Neural cell (in vitro differentiated cells): ENCODE results near the gene PGP. TPM values are rescaled to one million over a fixed set of nuclear protein-coding genes. Genes with fewer than 3 reads are reported as not detected.

ENCODE experiments used
- H2AFZ ChIP-seq: fragments of 200-600, 300-800 bp; sonication (generic), shearing (Covaris generic); 2 replicates; pipeline ENCODE4 v1.6.0; 2014; ENCODE audit warnings: low read depth, mild to moderate bottlenecking, antibody characterized with exemption, low read length, moderate library complexity
- H3F3A ChIP-seq: fragments of 200-600 bp; shearing (Covaris generic); 2 replicates; pipeline ENCODE4 v1.6.1; 2016; ENCODE audit warnings: mild to moderate bottlenecking, moderate library complexity, mixed read lengths, antibody characterized with exemption, low read length; ENCODE audit not compliant: insufficient read depth, poor library complexity, severe bottlenecking
- H3K27ac ChIP-seq: fragments of 200-600, 300-800 bp; sonication (generic), shearing (Covaris generic); 2 replicates; pipeline ENCODE4 v1.5.1; 2014; ENCODE audit warnings: mild to moderate bottlenecking, low read length, moderate library complexity
- H3K27me3 ChIP-seq: fragments of 300-800, 200-600 bp; sonication (generic), shearing (Covaris generic); 2 replicates; pipeline ENCODE4 v1.6.0; 2014; ENCODE audit warnings: mild to moderate bottlenecking, low read depth, low read length, moderate library complexity; ENCODE audit not compliant: insufficient read depth
- H3K36me3 ChIP-seq: fragments of 300-800, 200-600 bp; sonication (generic), shearing (Covaris generic); 2 replicates; pipeline ENCODE4 v1.5.1; 2014; ENCODE audit warnings: mild to moderate bottlenecking, antibody characterized with exemption, low read length, moderate library complexity; ENCODE audit not compliant: insufficient read depth
- H3K4me2 ChIP-seq: fragments of 300-800, 200-600 bp; sonication (generic), shearing (Covaris generic); 2 replicates; pipeline ENCODE4 v1.6.0; 2014; ENCODE audit warnings: mild to moderate bottlenecking, low read length
- H3K4me3 ChIP-seq: fragments of 300-800, 200-600 bp; sonication (generic), shearing (Covaris generic); 2 replicates; pipeline ENCODE4 v1.5.1; 2014; ENCODE audit warnings: mild to moderate bottlenecking, low read length, moderate library complexity
- H3K79me2 ChIP-seq: fragments of 200-600 bp; shearing (Covaris generic); replicated peaks from 2 replicates; pipeline ENCODE4 v1.6.0; 2014; ENCODE audit warnings: mild to moderate bottlenecking, low read length, moderate library complexity; ENCODE audit not compliant: insufficient read depth
- H3K9ac ChIP-seq: fragments of 300-800, 200-600 bp; sonication (generic), shearing (Covaris generic); 2 replicates; pipeline ENCODE4 v1.6.1; 2016; ENCODE audit warnings: mild to moderate bottlenecking, low read length, mixed read lengths
- H3K9me2 ChIP-seq: fragments of 200-600 bp; shearing (Covaris generic); 2 replicates; pipeline ENCODE4 v1.6.1; 2016; ENCODE audit warnings: mild to moderate bottlenecking, low read length, mixed read lengths; ENCODE audit not compliant: insufficient read depth
- H3K9me3 ChIP-seq: fragments of 200-600, 300-800 bp; sonication (generic), shearing (Covaris generic); 2 replicates; pipeline ENCODE4 v1.6.1; 2016; ENCODE audit warnings: mild to moderate bottlenecking, mixed run types, low read length, moderate library complexity, mixed read lengths
- H4K20me1 ChIP-seq: fragments of 200-600 bp; shearing (Covaris generic); 2 replicates; pipeline ENCODE4 v1.6.1; 2016; ENCODE audit warnings: mild to moderate bottlenecking, mixed run types; ENCODE audit not compliant: insufficient read depth
- EP300 ChIP-seq: fragments of 450-650 bp; conservative IDR thresholded peaks from 2 replicates; pipeline ENCODE4 v1.6.1; 2014; ENCODE audit warnings: antibody characterized with exemption, mild to moderate bottlenecking, moderate library complexity; ENCODE audit not compliant: poor library complexity, severe bottlenecking
- EZH2 ChIP-seq: fragments of 200-600, 300-800 bp; shearing (Covaris generic), sonication (generic); IDR thresholded peaks from 2 replicates; pipeline ENCODE4 v1.6.1; 2014; ENCODE audit warnings: antibody characterized with exemption, low read length, borderline replicate concordance, mild to moderate bottlenecking; ENCODE audit not compliant: insufficient read depth, poor library complexity, severe bottlenecking
- MXI1 ChIP-seq: fragments of 450-650 bp; conservative IDR thresholded peaks from 2 replicates; pipeline ENCODE4 v1.6.1; 2014; ENCODE audit warnings: antibody characterized with exemption, mild to moderate bottlenecking; ENCODE audit not compliant: poor library complexity, severe bottlenecking
- POLR2AphosphoS5 ChIP-seq: IDR thresholded peaks from 2 replicates; pipeline ENCODE4 v1.6.1; 2012
- RAD21 ChIP-seq: fragments of 450-650 bp; conservative IDR thresholded peaks from 2 replicates; pipeline ENCODE4 v1.6.1; 2014; ENCODE audit warnings: antibody characterized with exemption, mild to moderate bottlenecking, moderate library complexity
- SMC3 ChIP-seq: fragments of 450-650 bp; conservative IDR thresholded peaks from 2 replicates; pipeline ENCODE4 v1.6.1; 2014; ENCODE audit warnings: antibody characterized with exemption, mild to moderate bottlenecking, moderate library complexity; ENCODE audit not compliant: poor library complexity
- TAF1 ChIP-seq: IDR thresholded peaks from 2 replicates; pipeline ENCODE4 v1.6.1; 2012; ENCODE audit warnings: low read depth
- polyA plus RNA-seq: library from polyadenylated mRNA; depleted of rRNA; stranded (reverse); fragments of >200 nt; gene quantifications from 2 replicates; pipeline ENCODE4 v1.2.3, GENCODE V29; 2014
- TF ChIP-seq, protein P1 (sequence below): IDR thresholded peaks from 2 replicates; pipeline ENCODE4 v1.6.1; 2012; ENCODE audit warnings: borderline replicate concordance
- TF ChIP-seq, protein P2 (sequence below): fragments of 450-650 bp; IDR thresholded peaks from 2 replicates; pipeline ENCODE4 v1.5.1; 2014; ENCODE audit warnings: antibody characterized with exemption, mild to moderate bottlenecking, moderate library complexity; ENCODE audit not compliant: poor library complexity, severe bottlenecking

Gene PGP
- polyA plus RNA-seq, 1 donor from 2014 or later, result 44.1 TPM

DNA sequence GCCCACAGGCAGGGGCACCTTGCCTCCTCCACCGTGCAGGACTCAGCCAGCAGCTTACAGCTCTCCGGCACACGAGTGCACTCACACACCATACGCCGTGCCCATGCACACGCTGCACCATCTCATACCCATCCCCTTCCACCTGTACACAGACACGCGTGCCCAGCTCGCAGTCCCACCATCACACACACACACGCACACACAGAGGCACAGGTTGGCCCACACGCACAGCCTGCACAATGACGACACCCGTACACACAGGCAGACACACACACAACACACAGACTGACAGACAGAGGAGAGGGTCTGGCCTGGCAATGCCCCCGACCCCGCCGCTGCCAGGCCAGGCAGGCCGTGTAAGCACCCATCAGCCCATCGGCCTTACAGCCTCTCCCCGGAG lies 30.3 kb downstream of the PGP start:
- H4K20me1 ChIP-seq, result no peaks in the 10 kb centered on the region
- H2AFZ ChIP-seq, result no peak overlapping the region
- H3K9me3 ChIP-seq, result no peaks in the 10 kb centered on the region
- H3K36me3 ChIP-seq, result no peaks in the 10 kb centered on the region
- H3K79me2 ChIP-seq, result no peaks in the 10 kb centered on the region
- H3K4me2 ChIP-seq, result no peak overlapping the region
- H3K4me3 ChIP-seq, result no peak overlapping the region
- no peaks in the 10 kb centered on the region for H3F3A ChIP-seq
- H3K27me3 ChIP-seq, result no peaks in the 10 kb centered on the region
- TF ChIP-seq POLR2AphosphoS5 (no peak), EZH2 (no peak), EP300 (no peak), MXI1 (no peak), RAD21 (no peak), TAF1 (no peak), SMC3 (no peak)
- TF ChIP-seq, protein P1, sequence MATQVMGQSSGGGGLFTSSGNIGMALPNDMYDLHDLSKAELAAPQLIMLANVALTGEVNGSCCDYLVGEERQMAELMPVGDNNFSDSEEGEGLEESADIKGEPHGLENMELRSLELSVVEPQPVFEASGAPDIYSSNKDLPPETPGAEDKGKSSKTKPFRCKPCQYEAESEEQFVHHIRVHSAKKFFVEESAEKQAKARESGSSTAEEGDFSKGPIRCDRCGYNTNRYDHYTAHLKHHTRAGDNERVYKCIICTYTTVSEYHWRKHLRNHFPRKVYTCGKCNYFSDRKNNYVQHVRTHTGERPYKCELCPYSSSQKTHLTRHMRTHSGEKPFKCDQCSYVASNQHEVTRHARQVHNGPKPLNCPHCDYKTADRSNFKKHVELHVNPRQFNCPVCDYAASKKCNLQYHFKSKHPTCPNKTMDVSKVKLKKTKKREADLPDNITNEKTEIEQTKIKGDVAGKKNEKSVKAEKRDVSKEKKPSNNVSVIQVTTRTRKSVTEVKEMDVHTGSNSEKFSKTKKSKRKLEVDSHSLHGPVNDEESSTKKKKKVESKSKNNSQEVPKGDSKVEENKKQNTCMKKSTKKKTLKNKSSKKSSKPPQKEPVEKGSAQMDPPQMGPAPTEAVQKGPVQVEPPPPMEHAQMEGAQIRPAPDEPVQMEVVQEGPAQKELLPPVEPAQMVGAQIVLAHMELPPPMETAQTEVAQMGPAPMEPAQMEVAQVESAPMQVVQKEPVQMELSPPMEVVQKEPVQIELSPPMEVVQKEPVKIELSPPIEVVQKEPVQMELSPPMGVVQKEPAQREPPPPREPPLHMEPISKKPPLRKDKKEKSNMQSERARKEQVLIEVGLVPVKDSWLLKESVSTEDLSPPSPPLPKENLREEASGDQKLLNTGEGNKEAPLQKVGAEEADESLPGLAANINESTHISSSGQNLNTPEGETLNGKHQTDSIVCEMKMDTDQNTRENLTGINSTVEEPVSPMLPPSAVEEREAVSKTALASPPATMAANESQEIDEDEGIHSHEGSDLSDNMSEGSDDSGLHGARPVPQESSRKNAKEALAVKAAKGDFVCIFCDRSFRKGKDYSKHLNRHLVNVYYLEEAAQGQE, result no peak
- TF ChIP-seq, protein P2, sequence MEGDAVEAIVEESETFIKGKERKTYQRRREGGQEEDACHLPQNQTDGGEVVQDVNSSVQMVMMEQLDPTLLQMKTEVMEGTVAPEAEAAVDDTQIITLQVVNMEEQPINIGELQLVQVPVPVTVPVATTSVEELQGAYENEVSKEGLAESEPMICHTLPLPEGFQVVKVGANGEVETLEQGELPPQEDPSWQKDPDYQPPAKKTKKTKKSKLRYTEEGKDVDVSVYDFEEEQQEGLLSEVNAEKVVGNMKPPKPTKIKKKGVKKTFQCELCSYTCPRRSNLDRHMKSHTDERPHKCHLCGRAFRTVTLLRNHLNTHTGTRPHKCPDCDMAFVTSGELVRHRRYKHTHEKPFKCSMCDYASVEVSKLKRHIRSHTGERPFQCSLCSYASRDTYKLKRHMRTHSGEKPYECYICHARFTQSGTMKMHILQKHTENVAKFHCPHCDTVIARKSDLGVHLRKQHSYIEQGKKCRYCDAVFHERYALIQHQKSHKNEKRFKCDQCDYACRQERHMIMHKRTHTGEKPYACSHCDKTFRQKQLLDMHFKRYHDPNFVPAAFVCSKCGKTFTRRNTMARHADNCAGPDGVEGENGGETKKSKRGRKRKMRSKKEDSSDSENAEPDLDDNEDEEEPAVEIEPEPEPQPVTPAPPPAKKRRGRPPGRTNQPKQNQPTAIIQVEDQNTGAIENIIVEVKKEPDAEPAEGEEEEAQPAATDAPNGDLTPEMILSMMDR, result no peak
- H3K9ac ChIP-seq, result no peak overlapping the region
- no peaks in the 10 kb centered on the region for H3K9me2 ChIP-seq
- H3K27ac ChIP-seq, result no peak overlapping the region

DNA sequence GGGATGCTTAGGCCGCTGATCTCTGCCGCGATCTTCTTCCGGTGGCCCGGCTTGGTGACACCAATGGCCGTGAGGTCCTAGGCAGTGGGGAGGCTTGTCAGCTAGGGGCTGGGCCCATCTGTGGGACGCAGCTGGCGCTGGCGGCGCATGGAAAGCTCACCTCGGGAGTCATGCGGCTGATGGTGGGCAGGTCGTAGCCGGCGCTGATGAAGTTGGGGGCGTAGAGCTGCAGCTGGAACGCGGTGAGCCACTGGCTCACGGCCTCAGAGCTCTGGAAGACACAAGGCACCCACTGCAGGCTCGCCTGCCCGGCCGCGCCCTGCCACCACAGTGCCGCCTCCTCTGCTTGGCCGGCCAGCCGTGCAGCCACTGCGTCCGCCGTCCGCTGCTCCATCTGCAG lies 31.0 kb downstream of the PGP start:
- H3K9ac ChIP-seq, result no peak overlapping the region
- no peaks in the 10 kb centered on the region for H3K79me2 ChIP-seq
- H3K4me2 ChIP-seq, result no peak overlapping the region
- no peaks in the 10 kb centered on the region for H3K36me3 ChIP-seq
- TF ChIP-seq EP300, result no peak
- no peak for TF ChIP-seq EZH2
- no peak for TF ChIP-seq POLR2AphosphoS5
- no peak for TF ChIP-seq TAF1
- no peak for TF ChIP-seq SMC3
- TF ChIP-seq, protein P1, result no peak
- no peak for TF ChIP-seq RAD21
- no peak for TF ChIP-seq MXI1
- TF ChIP-seq, protein P2, result no peak
- no peak overlapping the region for H3K4me3 ChIP-seq
- H3K27me3 ChIP-seq, result no peaks in the 10 kb centered on the region
- no peaks in the 10 kb centered on the region for H3K9me3 ChIP-seq
- H3K27ac ChIP-seq, result no peak overlapping the region
- no peaks in the 10 kb centered on the region for H3F3A ChIP-seq
- H3K9me2 ChIP-seq, result no peaks in the 10 kb centered on the region
- H2AFZ ChIP-seq, result no peak overlapping the region
- H4K20me1 ChIP-seq, result no peaks in the 10 kb centered on the region
